ENCODE results near the gene POC1A.

POC1A gene

GRCh38 chr3:52084954-52085680 is 69.1 kb downstream of the POC1A start:
- DNase-seq (ENCODE audit: low read depth), result no peak

DNA sequence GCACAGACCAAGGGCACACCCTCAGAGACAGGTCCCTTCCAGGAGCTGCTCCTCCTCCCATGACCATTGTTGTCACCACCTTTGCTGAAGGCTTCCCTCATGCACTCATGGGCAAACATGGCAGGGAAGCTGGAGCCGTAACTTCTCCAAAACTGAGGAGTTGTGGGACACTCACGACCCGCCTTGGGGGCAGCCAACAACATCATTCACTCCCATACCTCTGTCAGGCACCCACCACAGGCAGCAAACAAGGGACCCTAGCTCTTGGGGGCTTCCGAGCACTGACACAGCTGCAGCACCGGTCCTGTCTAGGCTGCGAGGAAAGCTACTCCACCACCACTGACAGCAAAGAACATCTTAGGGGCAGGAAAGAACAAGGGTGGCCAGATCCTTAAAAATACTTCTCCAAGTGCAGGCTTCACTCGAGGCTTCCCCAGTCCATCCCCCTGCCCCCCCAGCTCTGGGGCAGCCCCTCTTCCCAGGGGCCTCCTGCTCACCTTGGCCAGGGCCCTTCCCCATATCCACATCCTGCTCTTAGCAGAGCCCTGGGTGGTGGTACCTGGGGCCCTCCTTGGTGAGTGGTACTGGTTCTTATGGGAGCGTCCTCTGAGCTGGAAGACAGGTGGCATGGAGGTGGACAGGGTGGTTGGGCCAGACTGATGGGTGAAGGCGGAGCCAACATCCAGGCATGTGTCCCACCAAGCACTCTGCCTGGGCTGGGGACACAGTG is 69.8 kb downstream of the POC1A start:
- DNase-seq (ENCODE audit: low read depth), result no peak

DNA sequence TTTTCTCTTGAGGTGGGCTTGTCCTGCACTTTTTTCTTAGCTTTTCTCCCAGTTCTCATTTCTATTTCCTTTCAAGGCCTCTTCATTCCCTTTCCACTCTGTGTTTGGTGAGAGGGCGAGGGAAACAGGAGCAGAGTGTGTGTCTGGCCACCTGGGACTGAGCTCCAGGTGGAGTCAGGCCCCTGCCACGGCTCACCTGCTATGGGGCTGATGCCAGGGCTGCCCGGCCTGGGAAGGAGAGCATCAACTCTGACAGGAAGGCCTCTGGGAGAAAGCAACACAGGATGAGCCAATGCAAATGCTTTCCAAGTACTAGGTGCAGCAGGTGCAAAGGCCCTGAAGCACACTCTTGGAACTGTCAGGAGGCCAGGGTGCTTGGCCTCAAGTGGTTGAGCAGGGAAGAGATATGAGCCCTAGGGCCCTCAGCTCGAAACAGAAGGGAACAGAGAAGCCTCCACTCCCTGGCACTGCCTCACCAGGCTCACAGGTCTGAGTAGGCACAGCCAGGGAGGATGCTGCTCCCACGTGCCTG is 70.6 kb downstream of the POC1A start:
- no peak for DNase-seq (ENCODE audit: low read depth)

DNA sequence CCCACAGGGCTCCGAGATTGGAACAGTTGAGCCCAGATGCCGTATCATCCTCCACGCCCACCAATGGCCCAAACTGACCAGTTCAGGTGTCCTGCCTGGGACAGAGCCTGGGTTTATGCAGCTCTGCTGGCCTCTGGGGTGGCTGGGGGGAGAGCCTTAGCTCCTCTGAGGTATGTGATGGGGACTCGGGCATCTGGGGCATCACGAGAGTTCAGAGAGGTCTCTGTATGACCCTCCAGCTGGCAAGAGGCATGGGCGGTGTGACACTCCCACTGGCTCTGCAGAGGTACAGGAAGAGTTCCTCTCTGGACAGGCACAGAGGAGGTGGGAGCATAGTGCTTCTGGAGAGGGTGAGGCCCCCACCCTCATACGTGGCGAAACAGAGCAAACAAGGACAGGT is 71.3 kb downstream of the POC1A start:
- no peak for DNase-seq (ENCODE audit: low read depth)

- no peak for DNase-seq (ENCODE audit: low read depth)
Measured at GRCh38 chr3:52080830-52081719, 73.1 kb downstream of the POC1A start.

- no peak for DNase-seq (ENCODE audit: low read depth)
Measured at GRCh38 chr3:52079958-52080357, 74.3 kb downstream of the POC1A start.

DNA sequence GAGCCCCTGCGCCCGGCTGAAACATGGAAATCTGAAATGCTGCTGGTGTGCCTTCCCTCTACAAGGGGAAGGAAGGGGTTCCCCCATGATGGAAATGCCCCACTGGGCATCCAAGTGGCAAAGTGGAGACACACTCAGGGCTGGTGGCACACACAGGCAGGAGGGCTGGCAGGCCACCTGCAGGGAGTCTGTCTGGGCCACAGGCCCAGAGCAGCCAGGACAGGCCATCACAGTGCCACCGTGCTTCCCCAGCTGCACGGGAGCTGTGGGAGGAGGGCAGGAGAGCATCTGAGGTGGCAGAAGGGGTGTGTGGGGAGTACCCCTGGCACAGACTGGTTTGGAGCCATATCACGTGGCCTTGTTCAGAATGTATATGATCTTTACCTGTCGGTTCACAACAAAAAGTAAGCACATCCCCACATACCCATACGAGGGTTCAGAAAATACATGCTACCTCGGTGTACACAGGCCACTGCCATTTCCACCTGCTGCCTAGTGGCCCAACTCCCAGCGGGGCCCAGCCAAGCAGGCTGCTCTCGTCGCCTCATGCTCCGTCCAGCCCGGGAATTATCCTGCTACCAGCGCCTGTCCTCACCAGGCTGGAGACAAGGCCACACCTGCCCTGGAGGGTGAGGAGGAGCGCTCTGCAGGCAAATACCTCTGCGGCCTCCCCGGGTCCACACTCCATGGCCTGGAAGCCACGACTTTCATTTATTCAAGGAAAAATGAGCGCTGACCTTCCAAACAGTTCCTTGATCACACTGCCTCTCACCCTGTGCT is 75.3 kb downstream of the POC1A start:
- DNase-seq (ENCODE audit: low read depth), result no peak

GRCh38 chr3:52077925-52078324 is 76.3 kb downstream of the POC1A start:
- no peak for DNase-seq (ENCODE audit: low read depth)

- DNase-seq (ENCODE audit: low read depth), result no peak
Measured at GRCh38 chr3:52076896-52077780, 77.1 kb downstream of the POC1A start.

GRCh38 chr3:52073490-52073889 is 80.7 kb downstream of the POC1A start:
- DNase-seq (ENCODE audit: low read depth), result no peak

- DNase-seq (ENCODE audit: low read depth), result no peak
Measured at GRCh38 chr3:52072471-52072870, 81.8 kb downstream of the POC1A start.

- no peak for DNase-seq (ENCODE audit: low read depth)
Measured at GRCh38 chr3:52072020-52072419, 82.2 kb downstream of the POC1A start.

DNA sequence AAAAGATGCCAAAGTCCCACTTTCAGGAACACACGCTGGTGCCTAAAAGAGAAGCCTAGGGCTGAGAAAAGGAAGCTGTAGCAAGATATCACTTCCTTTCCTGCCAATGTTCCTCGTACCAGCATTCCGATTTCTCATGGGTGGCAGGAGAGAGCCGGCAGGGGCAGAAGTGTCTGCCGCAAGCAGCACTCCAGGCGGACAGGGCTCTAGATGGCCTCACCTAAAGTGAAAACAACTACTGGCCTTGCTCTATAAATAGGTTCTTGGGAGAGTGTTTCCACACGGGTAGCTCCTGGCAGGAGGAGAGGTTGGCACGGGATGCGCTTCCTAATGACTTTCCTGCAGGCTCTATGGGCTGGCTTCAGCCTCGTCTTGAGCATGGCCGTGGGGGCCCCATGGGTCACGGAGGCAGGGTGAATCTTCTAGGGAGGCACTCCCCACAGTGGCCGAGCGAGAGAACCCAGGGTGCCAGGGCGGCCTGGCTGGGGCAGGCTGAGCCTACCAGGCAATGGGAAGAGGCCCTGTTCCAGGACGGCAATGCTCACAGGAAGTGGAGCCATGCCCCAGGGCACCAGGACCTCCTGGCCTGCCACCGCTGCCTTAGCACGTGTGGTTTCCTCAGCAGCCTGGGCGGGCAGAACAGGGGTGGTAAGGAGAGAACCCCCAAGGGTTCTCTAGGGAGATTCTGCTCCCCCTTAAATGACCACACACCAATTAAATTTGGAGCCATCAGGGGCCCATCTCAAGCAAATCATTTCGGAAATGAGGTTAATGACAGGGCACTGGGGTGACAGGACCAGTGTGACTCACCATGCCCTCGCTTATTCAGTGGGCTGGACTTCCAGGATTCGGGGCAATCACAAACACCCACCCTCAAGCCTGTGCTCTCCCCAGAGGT is 83.2 kb downstream of the POC1A start:
- no peak for DNase-seq (ENCODE audit: low read depth)

- no peak for DNase-seq (ENCODE audit: low read depth)
Measured at GRCh38 chr3:52069855-52070254, 84.4 kb downstream of the POC1A start.

- DNase-seq (ENCODE audit: low read depth), result no peak
Measured at GRCh38 chr3:52069135-52069534, 85.1 kb downstream of the POC1A start.

- no peak for DNase-seq (ENCODE audit: low read depth)
Measured at GRCh38 chr3:52068730-52069129, 85.5 kb downstream of the POC1A start.

- no peak for DNase-seq (ENCODE audit: low read depth)
Measured at GRCh38 chr3:52068055-52068571, 86.1 kb downstream of the POC1A start.

- DNase-seq (ENCODE audit: low read depth), result no peak
Measured at GRCh38 chr3:52067526-52067925, 86.7 kb downstream of the POC1A start.

DNA sequence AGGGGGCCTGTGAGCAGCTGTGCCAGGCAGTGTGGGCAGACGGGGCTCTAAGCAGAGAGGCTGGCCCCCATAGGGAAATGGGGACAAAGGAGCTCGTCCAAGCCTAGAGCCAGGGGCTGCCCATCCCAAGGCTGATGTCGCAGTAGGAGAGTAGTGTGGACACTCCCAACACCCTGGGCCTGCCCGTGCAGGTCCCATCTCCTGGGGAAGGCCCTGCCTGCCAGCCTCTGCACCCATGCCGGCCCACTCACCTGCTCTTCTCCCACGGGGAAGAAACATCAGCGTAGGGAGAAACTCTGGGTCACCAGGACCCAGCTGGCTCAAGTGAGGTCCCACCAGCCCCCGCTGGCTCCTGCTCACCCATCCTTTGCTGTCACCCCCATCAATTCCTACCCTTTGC is 87.2 kb downstream of the POC1A start:
- DNase-seq (ENCODE audit: low read depth), result no peak

Data from activated gamma-delta T cell treated with anti-CD3 and anti-CD28 coated beads, Interleukin-2, amount 50 U/mL, for 16 hours (primary cell).